H54 (cell line): ENCODE results near the gene PLA2G2C.

Source experiments
- DNase-seq: peaks from one replicate; pipeline ENCODE4 v3.0.0; 2011; ENCODE audit warnings: low spot score, mixed read lengths; ENCODE audit not compliant: insufficient read length
- FAIRE-seq: peaks from 3 replicates; lab custom pipeline; 2011; peaks lifted over from hg19 to GRCh38; lab: Jason Lieb, UNC
- POLR2A ChIP-seq: IDR thresholded peaks from 2 replicates; pipeline ENCODE4 v1.6.1; 2011; ENCODE audit warnings: low read depth, mild to moderate bottlenecking, low read length

The PLA2G2C gene

DNA sequence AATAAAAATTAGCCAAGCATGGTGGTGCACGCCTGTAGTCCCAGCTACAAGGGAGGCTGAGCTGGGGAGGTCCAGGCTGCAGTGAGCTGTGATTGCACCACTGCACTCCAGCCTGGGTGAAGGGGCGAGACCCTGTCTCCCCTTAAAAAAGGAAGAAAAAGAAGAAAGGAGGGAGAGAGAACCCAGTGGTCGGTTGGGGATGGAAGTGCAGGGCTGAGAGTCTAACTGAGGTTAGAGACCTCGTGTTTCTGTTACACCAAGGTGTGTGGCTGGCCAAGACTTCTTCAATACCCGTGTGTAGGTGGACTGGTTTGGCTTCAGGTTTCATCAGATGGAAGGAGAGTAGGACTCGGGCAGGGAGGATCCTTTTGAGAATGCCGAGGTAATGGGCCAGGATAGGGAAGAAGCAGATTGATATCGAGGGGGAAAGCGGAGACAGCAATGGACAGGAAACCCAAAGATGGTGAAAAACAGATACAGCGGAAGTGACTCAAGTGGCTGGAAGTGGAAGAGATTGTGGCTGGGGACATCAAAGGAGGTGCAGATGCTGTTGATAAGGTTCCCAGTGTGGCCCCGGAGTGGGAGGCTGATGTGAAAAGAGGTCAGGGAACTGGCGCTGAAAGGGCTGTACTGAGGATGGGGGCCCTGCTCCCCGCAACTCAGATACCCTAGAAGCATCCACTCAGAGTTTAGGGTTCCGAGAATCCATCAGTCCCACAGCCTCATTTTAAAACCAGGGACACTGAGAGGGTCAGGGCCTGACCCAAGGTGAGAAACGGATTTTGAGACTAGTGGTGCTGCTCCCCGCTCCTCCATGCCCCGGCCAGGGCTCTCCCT, 1.1 kb downstream of the PLA2G2C start:
- TF ChIP-seq POLR2A = no peak
- DNase-seq = no peak
- no peak for FAIRE-seq

DNA sequence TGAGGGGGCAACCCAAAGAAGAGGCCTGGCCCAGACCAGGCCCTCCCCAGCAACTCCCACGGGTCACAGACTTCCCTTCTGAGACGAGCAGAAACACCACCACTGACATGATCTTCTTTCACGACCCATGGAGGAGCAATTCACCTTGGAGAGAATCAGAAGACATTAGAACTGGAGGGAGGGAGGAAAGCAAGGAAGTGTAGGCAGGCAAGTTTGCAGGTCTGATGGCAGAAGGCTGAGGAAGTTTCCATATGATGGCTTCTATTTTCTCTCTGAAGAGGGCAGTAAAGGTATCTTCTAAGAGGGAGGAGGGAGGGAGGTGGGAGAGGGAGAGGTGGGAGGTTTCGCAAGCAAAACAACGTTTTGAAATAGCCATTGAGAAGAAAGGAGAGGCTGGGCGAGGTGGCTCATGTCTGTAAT, 1.8 kb downstream of the PLA2G2C start:
- TF ChIP-seq POLR2A = no peak
- no peak for FAIRE-seq
- no peak for DNase-seq

DNA sequence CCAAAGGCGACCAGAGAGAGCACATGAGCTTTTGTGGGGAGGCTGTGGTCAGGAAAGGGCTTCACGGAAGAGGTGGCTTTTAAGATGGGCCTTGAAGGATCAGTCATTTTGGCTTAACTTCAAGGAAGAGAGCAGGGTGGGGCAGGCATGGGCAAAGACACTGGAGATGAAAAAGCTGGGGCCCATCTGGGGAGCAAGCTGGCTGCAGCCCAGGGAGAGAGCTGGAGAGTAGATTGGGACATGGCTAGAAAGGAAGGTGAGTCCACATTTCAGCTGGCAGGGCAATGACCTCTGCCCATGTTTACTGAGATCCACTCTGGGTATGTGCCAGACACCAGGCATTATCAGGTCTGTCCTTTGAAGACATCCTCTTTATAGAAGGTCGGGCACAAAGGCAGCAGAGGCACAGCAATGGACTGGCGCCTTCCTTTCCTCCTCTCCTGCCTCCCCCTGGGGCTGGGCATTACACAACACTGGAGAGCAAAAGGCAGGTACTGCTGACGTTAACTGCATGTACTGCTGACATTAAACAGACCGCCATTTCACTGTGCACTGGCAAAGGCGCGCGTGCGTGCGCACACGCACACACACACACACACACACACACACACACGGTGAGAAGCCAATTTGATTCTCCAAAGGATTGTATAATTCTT, 2.6 kb downstream of the PLA2G2C start:
- no peak for TF ChIP-seq POLR2A
- FAIRE-seq (no peak), DNase-seq (no peak)

DNA sequence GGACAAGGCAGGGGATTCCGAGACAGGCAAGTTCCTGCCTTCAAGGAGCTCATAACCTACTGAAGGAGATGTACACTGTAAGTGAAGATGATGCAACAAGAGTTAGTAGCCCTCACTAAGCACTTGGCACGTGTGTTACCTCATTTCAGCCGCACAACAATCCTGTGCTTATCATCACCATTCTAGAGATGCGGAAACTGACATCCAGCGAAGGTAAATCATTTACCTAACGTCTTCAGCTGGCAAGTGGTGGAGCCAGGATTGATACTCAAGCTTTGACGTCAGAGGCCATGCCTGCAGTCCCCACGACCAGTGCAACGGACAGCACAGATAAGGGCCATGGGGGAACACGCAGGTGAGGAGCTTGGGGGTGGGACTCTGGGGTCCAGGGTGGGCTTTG, 3.3 kb downstream of the PLA2G2C start:
- no peak for FAIRE-seq
- TF ChIP-seq POLR2A = no peak

DNA sequence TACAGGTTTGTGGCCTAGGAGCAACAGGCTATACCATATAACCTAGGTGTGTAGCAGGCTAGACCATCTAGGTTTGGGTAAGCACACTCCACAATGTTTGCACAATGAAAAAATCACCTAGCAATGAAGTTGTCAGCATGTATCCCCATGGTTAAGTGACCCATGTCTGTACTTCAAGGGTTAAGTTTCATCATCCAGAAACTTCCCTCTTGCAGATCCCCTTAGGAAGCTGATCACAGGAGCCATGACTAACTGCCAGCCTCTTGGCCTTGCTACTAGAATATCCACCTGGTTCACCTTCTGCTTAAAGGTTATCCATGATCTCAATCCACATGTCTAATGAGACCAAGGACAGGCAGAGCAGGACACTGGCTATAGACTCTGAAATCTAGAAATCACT, 3.9 kb downstream of the PLA2G2C start:
- FAIRE-seq (no peak), DNase-seq (no peak)
- TF ChIP-seq POLR2A = no peak

More for the DNA sequence above, 3.3 kb downstream of the PLA2G2C start:
- no peak for DNase-seq

DNA sequence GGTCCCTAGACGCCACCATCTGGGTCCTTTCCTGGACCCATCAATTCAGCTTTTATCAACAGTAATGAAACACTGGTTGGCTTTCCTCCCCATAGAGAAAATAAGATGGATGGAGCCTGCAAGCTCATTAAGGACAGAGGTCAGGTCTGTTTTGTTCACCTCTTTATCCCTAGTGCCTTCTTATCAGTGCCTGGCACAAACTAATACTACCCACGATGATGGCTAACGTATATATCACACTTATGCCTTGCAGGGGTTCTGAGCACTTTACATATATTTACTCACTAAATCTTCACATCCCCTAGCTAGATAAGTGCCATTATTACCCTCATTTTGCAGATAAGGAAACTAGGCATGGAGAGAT, 5.5 kb downstream of the PLA2G2C start:
- DNase-seq (no peak), FAIRE-seq (no peak)
- TF ChIP-seq POLR2A = no peak

DNA sequence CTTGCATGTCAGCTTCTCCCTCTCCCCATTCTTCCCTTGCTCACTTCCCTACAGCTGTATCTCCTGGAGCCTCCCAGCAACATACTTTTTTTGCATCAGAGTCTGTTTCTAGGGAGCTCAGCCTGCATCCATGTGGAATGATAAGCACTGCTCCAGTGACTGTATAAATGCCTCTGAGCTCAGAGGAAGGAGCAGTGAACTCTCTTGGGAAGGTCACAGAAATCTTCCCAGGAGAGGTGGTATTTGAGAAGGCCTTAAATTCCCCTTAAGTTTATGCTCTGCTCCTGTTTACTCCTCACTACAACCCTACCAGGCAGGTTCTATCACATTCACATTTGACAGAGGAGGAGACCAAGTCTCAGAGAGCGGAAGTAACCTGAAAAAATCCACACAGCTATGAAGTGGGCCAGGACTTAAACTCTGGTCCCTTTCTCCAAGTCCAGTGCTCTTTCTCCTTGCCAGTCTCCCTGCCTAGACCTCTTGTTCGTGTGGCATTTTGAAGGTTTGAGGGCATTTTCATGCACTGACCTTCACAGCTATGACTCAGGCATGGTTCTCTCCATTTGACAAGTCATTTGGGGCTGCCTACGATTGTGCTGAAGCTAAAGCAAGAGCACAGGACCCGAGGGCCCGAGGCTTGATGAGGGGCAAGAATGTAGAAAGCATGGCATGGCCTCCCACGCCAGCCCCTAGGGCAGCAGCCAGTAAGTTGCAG, 6.0 kb downstream of the PLA2G2C start:
- no peak for FAIRE-seq

DNA sequence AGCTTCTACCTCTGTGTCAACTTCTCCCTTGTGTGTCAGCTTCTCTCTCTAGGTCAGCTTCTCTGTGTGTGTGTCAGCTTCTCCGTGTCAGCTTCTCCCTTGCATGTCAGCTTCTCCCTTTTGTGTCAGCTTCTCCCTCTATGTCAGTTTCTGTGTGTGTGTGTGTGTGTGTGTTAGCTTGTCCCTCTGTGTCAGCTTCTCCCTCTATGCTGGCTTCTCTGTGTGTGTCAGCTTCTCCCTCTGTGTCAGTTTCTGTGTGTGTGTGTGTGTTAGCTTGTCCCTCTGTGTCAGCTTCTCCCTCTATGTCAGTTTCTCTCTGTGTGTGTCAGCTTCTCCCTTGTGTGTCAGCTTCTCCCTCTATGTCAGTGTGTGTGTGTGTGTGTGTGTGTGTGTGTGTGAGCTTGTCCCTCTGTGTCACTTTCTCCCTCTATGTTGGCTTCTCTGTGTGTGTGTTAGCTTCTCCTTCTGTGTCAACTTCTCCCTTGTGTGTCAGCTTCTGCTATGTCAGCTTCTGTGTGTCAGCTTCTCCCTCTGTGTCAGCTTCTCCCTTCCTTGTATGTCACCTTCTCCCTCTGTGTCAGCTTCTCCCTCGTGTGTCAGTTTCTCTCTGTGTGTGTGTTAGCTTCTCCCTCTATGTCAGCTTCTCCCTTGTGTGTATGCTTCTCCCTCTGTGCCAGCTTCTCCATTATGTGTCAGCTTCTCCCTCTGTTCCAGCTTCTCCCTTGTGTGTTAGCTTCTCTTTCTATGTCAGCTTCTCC, 6.8 kb downstream of the PLA2G2C start:
- no peak for FAIRE-seq
- TF ChIP-seq POLR2A = no peak
- no peak for DNase-seq

More for the DNA sequence above, 6.0 kb downstream of the PLA2G2C start:
- TF ChIP-seq POLR2A = no peak
- DNase-seq = no peak

DNA sequence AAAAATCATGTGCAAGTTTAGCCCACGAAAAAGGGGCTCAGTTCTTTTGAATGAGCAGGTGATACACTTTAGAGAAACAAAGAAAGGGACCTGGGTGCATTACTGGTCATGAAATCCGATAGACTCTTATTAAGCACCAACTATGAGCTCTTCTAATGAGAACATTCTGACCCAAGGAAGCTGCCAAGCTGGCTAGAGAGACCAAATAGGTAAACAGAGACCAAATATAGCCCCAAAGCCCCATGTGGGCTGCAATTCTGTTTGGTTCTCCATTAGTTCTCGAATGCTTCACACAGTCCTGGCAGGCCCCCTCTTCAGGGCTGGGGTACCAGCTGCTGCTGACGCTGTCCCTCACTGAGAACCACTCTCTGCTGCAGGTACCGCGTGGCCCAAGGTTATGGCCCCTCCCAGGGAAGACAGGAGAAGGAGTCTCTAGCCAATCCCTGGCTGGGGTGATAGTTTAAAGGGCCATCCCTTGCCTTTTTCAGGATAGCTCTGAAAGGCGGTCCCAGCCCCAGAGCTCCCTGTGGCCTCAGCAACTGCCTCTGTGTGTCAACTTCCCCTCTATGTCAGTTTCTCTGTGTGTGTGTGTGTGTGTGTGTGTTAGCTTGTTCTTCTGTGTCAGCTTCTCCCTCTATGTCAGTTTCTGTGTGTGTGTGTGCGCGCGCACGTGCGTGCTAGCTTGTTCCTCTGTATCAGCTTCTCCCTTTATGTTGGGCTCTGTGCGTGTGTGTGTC, 7.5 kb downstream of the PLA2G2C start:
- FAIRE-seq (no peak), DNase-seq (no peak)
- no peak for TF ChIP-seq POLR2A

DNA sequence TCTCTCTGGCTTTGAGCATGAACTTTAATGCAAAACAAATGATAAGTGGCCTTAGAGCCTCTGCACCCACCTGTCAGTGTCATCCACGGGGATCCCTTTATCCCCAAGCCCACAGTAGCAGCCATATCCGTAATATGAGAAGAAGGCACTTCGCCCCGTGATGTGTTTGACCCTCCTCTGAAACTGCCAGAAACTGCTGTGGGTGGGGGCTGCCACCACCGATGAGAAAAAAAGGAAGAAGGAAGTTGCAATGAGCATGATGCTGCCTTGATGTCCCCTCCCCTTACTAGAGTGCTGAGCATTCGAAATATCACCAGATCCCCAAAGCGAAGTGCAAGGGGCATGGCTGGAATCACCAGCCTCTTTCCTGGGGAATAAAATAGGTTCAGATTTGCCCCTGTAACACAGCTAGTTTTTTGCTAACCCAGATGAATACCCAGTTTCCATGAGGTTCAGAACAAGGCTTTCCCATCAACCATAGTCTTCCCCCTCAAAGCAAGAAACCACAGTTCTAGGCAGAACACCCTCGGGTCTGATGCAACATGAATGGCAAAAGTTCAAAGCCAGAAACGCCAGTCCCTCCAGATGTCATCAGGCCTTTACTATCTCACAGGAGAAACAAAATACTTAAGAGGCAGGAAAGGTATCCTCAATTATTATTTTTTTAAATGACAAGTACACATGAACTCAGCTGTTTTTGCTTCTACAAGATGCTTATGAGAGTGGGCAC, 11.2 kb downstream of the PLA2G2C start:
- no peak for DNase-seq
- no peak for TF ChIP-seq POLR2A
- no peak for FAIRE-seq

DNA sequence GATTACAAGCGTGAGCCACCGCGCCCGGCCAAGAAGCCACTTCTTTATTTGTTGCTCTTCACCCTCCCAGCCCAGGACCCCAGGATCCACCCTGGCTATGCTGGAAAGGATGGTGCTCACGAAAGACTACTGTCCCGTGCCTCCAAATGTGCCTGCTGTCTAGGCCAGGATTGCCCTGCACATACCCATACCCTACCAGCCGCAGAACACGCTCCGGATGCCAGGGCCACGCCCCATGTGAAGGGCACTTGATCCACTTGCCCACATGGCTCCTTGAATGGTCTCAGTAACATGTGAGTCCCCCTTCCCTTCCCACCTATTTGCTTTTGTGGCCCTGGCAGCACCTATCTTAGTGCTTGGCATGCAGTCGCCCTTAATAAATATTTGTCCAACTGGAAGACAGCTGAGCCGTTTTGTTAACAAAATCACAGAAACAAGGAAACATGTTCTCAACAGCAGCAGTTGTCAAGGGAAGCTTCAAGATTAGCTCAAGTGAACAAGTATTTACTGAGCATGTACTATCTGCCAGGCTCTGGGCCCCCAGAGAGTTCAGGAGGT, 14.2 kb downstream of the PLA2G2C start:
- no peak for TF ChIP-seq POLR2A
- DNase-seq = no peak
- FAIRE-seq = no peak

DNA sequence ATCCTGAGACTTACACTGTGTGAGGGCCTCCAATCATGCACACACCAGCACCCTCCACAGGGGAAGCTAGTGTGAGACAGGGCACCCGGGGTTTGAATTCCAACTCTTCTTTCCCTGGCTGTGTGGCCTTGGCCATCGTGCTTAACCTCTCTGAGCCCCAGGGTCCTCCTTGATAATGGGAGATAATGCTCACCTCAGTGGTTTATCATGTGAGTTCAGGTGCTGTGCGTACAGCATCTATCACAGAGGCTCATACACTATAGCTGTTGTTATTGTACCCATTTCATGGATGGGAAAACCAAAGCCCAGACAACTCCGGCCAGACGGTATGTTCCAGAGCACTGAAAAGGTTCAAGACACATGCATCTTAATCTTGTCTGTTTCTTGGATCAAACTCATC, 16.4 kb downstream of the PLA2G2C start:
- DNase-seq (no peak), FAIRE-seq (no peak)
- no peak for TF ChIP-seq POLR2A
